H4 (cell line): ENCODE results near the gene PDE9A. TPM values are rescaled to one million over a fixed set of nuclear protein-coding genes. Genes with fewer than 3 reads are reported as not detected.

Source experiments
- total RNA-seq: library from RNA; depleted of rRNA; stranded (reverse); fragments of >200 nt; shearing (Covaris generic); gene quantifications from 2 replicates; pipeline ENCODE4 v1.2.3, GENCODE V29; 2014; rRNA removed

The PDE9A gene
- total RNA-seq, 1 experiment from 2014 or later: 6.4 TPM

Other genes with a start within 250 kb of the PDE9A start
- gene UBASH3A, start 249.7 kb upstream of the PDE9A start, total RNA-seq: not detected in 2 replicates
- gene RSPH1, start 157.4 kb upstream of the PDE9A start, total RNA-seq: not detected in 2 replicates
- gene SLC37A1, start 139.8 kb upstream of the PDE9A start, total RNA-seq: 6.7 and 9.2 TPM in 2 replicates
- gene WDR4, start 225.9 kb downstream of the PDE9A start, total RNA-seq: 4.8 and 7.1 TPM in 2 replicates
- gene NDUFV3, start 239.7 kb downstream of the PDE9A start, total RNA-seq: 40.9 and 44.0 TPM in 2 replicates